Measurements from ENCODE around the gene SLC9C2.
"Not testable (repeated sequence)": the region's sequence is repeated elsewhere in the genome, so short reads cannot be mapped to it uniquely, and the experiment has no call there.

The SLC9C2 gene, protein sequence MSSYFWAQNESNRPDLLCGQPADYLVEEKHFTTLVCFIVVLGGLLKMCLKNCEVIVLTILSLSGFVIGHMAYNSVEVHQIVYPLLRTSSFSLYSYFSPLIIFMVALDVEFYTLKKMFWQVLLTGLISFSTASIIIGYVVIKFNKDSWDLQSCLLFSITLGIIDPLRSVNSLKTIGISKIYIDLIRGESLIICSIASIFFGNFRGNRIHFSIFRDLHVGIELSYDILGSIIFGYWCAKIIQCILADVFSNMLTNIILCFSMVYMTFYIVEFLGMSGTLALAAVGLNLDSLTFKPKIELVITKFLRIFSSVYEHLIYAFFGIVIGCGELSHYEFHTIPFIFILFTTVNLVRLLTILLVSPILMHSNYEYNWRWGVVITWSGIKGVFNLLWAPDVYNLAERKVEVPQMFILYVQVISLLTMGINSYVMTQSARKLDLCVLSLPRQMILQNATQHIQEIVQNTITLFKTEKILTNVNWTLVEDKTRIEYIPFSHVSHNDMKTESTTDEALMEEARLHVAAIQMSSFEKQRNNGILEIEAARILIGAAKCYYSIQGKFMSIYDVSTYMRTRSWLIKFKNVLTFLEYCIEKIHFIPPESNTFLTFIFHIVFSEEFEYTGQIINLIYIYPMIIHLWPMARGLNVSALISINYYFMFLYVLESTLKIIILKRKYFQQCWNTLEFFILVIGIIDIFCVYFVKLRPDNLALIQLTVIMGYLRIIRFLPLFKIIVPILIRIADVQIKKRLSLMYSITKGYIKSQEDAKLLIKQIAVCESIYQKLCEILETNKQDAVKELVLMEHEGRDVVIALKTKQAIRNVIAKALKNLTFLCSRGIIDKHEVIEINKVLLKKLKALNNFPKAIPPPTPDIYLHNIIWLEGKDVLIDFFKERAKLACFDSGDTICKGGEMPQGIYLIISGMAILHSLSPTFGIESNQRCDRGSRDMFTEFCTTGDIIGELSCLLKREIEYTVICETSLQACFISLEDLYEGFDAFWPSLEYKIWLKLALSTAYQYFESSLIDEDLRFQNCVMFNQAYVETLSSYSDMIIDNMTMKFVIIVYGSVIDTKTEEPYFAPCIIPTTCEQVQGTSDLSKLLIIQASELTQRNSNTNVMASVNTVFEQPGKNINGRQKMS

DNA sequence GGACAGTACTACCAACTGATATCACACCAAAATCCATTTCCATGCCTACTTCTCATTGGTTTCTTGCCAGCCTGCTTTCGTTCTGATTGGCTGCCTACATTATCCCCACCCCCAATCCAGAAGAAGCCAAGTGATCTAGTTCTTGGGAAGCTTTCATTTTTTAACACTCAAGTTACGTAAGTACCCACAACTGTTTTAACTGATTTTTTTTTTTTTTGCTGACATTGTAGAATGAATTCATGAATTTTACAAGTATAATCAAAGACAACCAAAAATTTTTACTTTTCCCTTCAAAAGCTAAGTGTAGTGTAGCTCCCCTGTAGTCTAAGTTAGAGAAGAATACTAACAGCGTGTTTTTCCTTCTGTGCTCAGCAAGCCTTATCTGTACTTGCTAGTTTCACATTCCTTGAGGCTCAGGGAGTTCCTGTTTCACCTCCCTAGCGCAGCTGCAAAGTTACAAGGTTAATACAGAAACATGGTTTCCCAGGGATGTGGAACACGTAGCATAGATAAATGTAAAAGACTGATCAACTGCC, at the start of gene SLC9C2:
Gene SLC9C2 (minus strand): TSS at position 17 of the 536 bp plus-strand sequence. CDS start 1,296 bp downstream, outside the sequence.
- no peak for DNase-seq

DNA sequence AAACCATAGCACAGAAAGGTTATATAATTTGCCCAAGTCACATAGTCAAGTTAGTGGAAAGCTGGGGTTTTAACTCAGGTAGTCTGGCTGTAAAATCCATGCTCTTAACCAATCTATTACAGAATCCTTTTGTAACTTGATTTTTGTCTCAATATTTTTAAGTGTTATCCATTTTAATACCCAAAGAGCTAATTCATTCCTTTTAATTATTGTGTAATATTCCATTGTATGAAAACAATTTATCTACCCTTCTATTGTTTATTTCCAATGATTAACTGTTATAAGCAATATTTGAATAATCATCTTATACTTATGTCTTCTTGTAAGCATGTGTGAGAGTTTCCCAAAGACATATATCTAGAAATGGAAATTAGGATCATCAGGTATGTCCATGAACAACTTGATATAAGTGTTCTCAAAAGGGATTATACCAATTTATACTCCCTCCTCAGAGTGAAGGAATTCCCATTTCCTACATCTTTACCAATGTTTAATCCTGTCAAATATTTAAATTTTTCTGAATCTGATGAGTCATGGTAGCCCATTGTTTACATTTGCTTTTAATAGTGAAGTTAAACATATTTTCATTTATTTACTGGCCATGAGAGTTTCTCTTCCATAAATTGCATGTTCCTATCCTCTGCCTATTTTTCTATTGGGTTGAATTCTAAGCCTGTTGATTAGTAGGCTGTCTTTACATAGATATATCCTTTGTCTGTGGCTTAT, 46.2 kb upstream of the SLC9C2 start:
- no peak for DNase-seq

DNA sequence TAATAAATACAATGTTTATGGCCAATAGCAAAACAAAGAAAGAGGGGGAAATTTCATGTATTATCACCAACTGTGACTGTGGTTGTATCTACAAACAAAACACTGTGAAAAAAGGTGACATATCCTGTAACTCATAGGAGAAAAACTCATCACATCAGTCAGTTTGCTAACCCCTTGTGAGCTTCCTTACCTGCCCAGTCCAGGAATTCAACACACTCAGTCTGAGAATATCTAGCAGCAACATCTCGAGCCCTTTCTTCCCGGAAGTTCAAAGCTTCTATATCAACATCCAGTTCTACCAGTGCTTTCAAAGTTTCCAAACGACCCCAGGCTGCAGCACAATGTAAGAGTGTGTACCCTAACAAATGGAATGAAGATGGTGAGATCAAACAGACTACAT, 43.8 kb upstream of the SLC9C2 start:
- no peak for DNase-seq

DNA sequence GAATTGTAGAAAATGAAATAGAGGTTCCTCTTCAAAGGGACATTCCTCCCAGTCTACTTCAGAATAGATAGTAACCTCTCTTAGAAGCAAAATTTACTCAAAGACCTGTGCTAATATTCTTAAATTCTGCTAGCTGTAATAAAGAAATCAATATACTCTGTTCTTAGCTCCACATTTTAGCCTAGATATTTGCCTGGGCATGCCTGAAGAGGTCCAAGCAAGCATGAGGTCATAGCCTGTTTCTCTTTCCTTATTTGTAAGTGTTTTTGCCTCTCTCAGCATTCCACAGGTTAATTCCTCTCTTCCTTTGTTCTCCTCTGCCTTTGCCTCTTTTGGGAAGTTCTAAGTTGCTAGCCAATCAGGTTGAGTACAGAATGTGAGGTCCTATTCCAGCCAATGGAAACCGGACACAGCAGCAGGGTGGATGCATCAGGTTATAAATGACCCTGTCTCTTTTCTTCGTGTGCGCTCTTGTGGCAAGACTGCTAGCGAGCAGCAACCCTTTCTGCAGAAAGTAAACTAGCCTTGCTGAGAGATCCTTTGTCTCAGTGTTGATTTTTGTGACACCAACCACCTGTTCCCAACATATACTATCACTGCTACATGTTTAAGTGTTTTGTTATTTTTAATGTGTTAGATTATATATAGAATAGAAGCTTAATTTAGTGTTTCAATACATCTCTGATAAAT, 39.7 kb upstream of the SLC9C2 start:
- DNase-seq = not testable (repeated sequence)

DNA sequence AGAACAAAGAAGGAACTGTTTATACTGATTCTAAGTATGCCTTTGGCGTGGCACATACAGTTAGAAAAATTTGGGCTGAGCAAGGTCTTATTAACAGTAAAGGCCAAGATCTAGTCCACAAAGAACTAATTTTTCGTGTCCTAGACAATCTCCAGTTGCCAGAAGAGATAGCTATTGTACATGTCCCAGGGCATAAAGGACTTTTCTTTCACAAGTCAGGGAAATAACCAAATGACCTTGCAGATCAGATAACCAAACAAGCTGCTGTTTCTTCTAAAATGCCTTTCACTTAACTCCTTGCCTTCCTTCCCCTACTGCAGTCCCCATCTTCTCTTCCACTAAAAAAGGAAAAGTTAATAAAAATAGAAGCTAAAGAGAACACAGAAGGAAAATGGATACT, 36.2 kb upstream of the SLC9C2 start:
- DNase-seq = no peak

DNA sequence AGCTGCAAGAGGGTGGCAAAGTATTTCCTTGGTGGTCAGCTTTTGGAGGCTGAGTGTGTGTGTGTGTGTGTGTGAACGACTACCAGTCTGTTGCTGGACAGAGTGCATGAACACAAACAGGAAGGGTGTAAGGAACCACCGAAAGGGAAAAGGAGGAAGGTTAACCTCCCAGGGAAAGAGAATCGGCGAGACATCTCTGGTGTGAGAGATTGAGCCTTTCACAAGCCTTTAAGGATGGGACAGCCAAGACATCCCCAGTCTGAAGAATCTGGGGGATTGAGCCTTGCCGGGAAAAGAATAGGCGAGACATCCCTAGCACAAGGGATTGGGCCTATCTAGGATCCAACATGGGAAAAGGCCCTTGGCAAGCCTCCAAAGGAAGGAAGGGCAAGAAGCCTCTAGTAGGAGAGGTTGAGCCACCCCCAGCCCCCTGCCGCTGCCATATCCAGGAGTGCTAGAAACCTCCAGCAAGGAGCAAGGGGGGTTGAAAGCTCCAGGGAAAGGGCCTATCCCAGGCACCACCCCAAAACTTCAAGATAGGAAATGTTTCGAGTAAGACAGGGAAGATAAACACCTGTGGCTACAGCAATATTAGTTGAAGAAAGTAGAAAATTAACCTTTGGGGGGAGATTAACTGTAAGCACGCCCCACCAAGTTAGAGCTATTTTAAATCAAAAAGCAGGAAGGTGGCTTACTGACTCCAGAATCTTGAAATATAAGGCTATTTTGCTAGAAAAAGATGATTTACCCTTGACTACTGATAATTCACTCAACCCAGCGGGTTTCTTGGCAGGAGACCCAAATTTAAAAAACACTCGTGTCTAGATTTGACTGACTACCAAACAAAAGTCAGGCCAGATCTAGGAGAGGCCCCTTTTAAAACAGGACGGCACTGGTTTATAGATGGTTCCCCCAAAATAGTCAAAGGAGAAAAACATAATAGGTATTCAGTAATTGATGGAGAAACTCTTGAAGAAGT, 35.5 kb upstream of the SLC9C2 start:
- no peak for DNase-seq

DNA sequence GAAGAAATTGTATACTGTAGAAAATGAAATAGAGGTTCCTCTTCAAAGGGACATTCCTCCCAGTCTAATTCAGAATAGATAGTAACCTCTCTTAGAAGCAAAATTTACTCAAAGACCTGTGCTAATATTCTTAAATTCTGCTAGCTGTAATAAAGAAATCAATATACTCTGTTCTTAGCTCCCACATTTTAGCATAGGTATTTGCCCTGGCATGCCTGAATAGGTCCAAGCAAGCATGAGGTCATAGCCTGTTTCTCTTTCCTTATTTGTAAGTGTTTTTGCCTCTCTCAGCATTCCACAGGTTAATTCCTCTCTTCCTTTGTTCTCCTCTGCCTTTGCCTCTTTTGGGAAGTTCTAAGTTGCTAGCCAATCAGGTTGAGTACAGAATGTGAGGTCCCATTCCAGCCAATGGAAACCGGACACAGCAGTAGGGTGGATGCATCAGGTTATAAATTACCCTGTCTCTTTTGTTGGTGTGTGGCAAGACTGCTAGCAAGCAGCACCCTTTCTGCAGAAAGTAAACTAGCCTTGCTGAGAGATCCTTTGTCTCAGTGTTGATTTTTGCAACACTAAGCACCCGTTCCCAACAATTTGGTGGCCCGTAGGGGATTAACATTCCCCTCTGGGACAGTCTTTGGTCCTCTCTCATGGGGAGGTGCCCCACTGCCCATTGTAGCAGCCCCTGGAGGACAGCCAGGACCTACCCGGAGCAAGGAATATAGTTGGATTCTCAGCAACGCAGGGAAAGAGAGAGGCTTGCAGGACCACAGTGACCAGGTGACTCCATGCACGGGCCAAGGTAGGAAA, 34.6 kb upstream of the SLC9C2 start:
- not testable (repeated sequence) for DNase-seq

DNA sequence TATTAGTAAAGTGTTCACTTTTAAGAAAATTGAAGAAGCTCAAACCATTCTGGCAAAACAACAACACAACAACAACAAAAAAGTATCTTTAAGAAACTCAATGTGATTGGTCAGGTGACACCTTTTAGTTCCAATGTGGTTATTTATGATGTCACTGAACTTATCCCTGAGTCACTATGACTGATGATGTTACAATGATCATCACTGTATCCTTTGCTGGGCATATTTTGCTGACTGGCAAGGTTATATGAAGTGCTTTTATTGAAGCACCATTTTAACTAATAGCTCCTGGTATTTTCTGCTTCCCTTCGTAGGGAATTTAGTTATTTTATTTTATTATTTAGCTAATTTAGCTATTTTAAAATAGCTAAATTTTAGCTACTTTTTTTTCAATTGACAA, 32.2 kb upstream of the SLC9C2 start, which contains the start of gene TEX50:
Gene TEX50 (plus strand): TSS at position 223 of the 400 bp plus-strand sequence. CDS start 184 bp downstream, outside the sequence.
- DNase-seq = no peak

DNA sequence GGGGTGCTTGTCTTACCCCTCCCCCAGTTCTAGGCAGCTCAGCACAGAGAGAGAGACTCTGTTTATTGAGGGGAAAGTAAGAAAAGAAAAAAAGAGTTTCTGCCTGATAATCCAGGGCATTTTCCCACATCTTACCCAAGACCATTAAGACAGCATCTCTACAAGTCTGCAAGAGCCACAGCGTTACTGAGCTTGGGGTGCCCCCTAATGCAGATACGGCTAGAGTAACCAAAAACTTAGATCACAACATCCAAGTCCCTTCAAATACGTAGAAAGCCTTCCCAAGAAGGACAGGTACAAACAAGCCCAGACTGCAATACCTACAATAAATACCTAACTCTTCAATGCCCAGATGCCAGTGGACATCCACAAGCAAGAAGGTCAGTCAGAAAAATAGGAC, 26.0 kb upstream of the SLC9C2 start:
- DNase-seq = no peak

DNA sequence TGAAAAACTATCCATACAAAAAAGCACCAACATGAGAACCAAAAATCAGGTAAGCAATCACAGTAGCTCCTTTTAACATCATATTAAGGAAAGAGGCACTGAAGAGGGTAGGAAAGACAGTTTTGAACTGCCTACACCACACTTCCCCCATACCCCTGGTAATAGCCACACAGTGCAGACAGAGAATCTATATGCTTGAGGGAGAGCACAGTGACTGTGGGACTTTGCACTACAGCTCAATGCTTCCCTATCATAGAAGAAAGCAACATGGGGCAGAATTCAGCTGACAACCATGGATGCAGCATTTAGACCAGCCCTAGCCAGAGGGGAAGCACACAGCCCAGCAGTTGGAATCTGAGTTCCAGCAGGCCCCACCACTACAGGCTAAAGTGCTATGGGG, 24.4 kb upstream of the SLC9C2 start:
- DNase-seq = no peak

DNA sequence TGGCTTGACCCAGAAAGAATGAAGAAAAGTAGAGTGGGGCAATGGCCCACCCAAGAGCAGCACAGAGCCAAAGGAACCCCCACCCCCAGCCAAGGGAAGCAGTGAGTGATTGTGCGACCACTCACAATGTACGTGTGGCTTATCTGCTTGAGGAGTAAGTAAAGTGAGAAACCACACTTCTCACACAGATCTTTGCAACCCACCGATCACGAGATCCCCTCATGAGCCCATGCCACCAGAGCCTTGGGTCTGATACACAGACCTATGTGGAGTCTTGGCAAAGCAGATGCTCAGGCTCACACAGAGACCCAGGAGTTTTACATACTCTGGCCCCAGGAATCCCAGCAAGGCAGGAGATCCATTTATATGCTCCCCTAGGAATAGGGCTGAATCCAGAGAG, 14.0 kb upstream of the SLC9C2 start:
- no peak for DNase-seq

DNA sequence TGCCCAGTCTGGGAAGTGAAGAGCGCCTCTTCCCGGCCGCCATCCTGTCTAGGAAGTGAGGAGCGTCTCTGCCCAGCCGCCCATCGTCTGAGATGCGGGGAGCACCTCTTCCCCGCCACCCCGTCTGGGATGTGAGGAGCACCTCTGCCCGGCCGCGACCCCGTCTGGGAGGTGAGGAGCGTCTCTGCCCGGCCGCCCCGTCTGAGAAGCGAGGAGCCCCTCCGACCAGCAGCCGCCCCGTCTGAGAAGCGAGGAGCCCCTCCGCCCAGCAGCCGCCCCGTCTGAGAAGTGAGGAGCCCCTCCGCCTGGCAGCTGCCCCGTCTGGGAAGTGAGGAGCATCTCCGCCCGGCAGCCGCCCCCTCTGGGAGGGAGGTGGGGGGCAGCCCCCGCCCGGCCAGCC, 10.2 kb upstream of the SLC9C2 start:
- DNase-seq = not testable (repeated sequence)

DNA sequence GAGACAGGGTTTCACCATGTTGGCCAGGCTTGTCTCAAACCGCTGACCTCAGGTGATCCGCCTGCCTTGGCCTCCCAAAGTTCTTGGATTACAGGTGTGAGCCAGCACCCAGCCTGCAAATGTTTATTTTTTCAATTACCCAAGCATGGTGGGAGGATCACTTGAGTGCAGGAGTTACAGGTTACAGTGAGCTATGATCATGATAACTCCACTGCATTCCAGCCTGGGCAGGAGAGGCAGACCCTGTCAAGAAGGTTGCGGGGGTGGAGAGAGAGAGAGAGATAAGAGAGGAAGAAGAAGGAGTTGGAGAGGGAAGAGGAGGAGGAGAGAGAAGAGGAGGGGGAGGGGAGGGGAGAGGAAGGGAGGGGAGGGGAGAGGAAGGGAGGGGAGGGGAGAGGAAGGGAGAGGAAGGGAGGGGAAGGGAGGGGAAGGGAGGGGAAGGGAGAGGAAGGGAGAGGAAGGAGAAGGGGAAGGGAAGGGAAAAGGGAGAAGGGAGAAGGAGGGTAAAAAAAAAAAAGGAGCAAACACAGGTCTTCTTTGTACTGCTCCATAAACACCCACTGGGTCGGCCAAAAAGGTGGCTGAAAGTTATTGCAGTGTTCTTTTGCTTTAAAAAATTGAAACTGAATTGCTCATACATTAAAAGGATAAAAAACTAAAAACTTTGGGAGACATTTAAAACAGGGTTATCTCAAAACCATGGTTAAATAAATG, 5.8 kb upstream of the SLC9C2 start:
- DNase-seq = no peak

DNA sequence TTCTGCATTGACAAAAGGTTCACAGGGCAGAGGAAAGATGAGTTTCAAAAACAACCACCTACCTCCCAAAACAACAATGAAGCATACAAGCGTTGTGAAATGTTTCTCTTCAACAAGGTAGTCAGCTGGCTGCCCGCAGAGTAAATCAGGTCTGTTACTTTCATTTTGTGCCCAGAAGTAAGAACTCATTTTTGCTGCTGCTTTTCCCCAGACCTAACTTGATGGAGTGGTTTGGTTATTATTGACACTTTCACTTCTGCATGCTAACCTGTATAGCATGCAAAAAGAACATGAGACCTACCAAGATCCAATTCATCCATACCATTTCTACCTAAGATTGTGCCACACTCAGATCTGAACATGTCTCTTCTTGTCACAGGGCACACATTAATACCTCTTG, 1.3 kb downstream of the SLC9C2 start:
- no peak for DNase-seq

DNA sequence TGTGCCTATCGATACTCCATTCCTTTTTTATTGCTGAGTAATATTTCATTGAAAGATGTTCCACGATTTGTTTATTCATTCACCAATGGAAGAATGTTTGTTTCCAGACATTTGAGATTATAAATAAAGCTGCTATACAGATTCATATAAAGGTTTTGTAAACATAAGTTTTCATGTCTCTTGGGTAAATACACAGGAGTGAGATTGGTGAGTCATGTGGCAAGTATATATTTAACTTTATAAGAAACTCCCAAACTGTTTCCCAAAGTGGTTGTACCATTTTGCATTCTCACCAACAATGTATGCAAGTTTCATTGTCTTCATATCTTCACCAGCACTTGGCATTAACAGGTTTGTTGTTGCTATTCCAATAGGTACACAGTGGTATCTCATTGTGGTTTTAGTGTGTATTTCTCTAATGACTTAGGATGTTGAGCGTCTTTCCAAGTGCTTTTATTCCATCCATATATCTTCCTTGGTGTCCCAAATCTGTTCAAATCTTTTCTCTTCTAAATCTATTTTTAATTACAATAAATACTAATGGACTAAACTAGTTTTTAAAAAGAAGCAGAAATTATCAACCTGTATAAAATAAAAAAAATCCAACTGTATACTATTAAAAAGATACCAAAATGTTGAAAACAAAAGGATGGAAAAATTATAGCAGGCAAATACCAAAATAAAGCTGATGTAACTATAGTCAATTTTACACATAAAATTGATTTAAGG, 6.6 kb downstream of the SLC9C2 start:
- no peak for DNase-seq

DNA sequence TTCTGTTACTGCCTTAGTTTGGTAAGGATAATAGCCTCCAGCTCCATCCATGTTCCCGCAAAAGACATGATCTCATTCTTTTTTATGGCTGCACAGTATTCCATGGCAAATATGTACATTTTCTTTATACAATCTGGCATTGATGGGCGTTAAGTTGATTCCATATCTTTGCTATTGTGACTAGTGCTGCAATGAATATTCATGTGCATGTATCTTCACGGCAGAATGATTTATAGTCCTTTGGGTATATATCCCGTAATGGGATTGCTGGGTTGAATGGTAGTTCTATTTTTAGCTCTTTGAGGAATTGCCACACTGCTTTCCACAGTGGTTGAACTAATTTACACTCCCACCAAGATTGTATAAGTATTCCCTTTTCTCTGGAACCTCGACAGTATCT, 11.7 kb downstream of the SLC9C2 start:
- DNase-seq = not testable (repeated sequence)

DNA sequence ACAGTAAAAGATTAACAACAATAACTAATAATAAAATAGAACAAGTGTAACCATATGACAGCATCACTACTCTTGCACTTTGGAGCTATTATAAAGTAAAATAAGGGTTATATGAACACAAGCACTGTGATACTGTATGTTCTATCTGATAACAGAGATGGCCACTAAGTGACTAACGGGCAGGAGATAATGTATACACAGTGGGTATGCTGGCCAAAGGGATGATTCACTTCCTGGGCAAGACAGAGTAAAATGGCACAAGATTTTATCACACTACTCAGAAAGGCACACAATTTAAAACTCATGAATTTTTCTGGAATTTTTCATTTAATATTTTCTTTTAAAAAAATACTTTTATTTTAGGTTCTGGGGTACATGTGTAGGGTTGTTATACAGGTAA, 12.3 kb downstream of the SLC9C2 start:
- no peak for DNase-seq

Data from midbrain (tissue), 1 donor.